GM18951 (cell line): ENCODE results near the gene PRR15L.

Experiments
- POLR2A ChIP-seq: IDR thresholded peaks from 4 replicates; pipeline ENCODE4 v1.6.1; 2011; ENCODE audit warnings: mild to moderate bottlenecking; ENCODE audit not compliant: insufficient read length, insufficient read depth; ENCODE audit errors: extremely low read depth
- in situ Hi-C: fragments of 300-500 bp; cut with MboI; formaldehyde crosslinking; loops from one replicate; pipeline ENCODE4 v1.12.0; 2022; ENCODE audit warnings: low sequenced_read_pairs, mixed read lengths, inconsistent platforms; ENCODE audit not compliant: unreplicated experiment

Gene PRR15L

GRCh38 chr17:47982645-47983390 is 25.1 kb upstream of the PRR15L start:
- in situ Hi-C loops, result no loop called here
- no peak for TF ChIP-seq POLR2A

- in situ Hi-C loops, result no loop called here
Measured at GRCh38 chr17:47982091-47982617, 24.5 kb upstream of the PRR15L start.

GRCh38 chr17:47981462-47981861 is 23.8 kb upstream of the PRR15L start:
- in situ Hi-C loops, result no loop called here

More at GRCh38 chr17:47982091-47982617, 24.5 kb upstream of the PRR15L start:
- TF ChIP-seq POLR2A, result no peak

GRCh38 chr17:47980541-47980940 is 22.9 kb upstream of the PRR15L start:
- in situ Hi-C loops, result no loop called here
- TF ChIP-seq POLR2A, result no peak

More at GRCh38 chr17:47981462-47981861, 23.8 kb upstream of the PRR15L start:
- TF ChIP-seq POLR2A, result no peak

- in situ Hi-C loops, result loop anchor here (5.0 kb wide), 1 partner anchor 39 kb away; no protein-coding TSS in a partner anchor
- no peak for TF ChIP-seq POLR2A
Measured at GRCh38 chr17:47978324-47978723, 20.6 kb upstream of the PRR15L start.

GRCh38 chr17:47975823-47976205 is 18.1 kb upstream of the PRR15L start:
- in situ Hi-C loops, result loop anchor here (5.0 kb wide), 1 partner anchor 41 kb away; no protein-coding TSS in a partner anchor
- TF ChIP-seq POLR2A, result no peak

- in situ Hi-C loops, result loop anchor here (5.0 kb wide), 1 partner anchor 42 kb away; no protein-coding TSS in a partner anchor
- no peak for TF ChIP-seq POLR2A
Measured at GRCh38 chr17:47975189-47975822, 17.6 kb upstream of the PRR15L start.

GRCh38 chr17:47973541-47973940 is 15.9 kb upstream of the PRR15L start:
- TF ChIP-seq POLR2A, result no peak
- in situ Hi-C loops, result no loop called here

- in situ Hi-C loops, result no loop called here
- peak; percentile 88 for TF ChIP-seq POLR2A
Measured at GRCh38 chr17:47970725-47971499, 13.2 kb upstream of the PRR15L start, which contains the start of gene CDK5RAP3. Gene CDK5RAP3, plus strand, starts transcription at chr17:47971113. Its CDS starts 34 bp downstream, at chr17:47971147.

- in situ Hi-C loops, result no loop called here
- TF ChIP-seq POLR2A, result no peak
Measured at GRCh38 chr17:47969930-47970724, 12.4 kb upstream of the PRR15L start.

GRCh38 chr17:47968836-47969235 is 11.2 kb upstream of the PRR15L start:
- in situ Hi-C loops, result no loop called here

GRCh38 chr17:47967607-47968252 is 10.0 kb upstream of the PRR15L start:
- no peak for TF ChIP-seq POLR2A
- in situ Hi-C loops, result no loop called here

More at GRCh38 chr17:47968836-47969235, 11.2 kb upstream of the PRR15L start:
- no peak for TF ChIP-seq POLR2A

- TF ChIP-seq POLR2A, result no peak
- in situ Hi-C loops, result no loop called here
Measured at GRCh38 chr17:47966079-47966519, 8.4 kb upstream of the PRR15L start.
